ENCODE results near the gene TOLLIP.

GRCh38 chr11:1238767-1239595 is 70.5 kb downstream of the TOLLIP start:
- TF ChIP-seq CTCF (IDR thresholded peaks at IDR 0.05; ENCODE audit: low read depth, low read length) (no peak), POLR2A (IDR thresholded peaks at IDR 0.05; ENCODE audit: extremely low read depth, insufficient read length) (no peak), MAX (IDR thresholded peaks at IDR 0.05; ENCODE audit: low read depth, low read length) (no peak), MYC (IDR thresholded peaks at IDR 0.05; ENCODE audit: low read depth, low read length) (no peak)
